Activated CD4-positive, alpha-beta T cell treated with anti-CD3 and anti-CD28 coated beads for 48 hours (primary cell): Measurements from ENCODE around the gene CLEC4G.

Experiments used
- DNase-seq: peaks from one replicate; pipeline ENCODE4 v3.0.0-alpha.2; 2020

The CLEC4G gene

DNA sequence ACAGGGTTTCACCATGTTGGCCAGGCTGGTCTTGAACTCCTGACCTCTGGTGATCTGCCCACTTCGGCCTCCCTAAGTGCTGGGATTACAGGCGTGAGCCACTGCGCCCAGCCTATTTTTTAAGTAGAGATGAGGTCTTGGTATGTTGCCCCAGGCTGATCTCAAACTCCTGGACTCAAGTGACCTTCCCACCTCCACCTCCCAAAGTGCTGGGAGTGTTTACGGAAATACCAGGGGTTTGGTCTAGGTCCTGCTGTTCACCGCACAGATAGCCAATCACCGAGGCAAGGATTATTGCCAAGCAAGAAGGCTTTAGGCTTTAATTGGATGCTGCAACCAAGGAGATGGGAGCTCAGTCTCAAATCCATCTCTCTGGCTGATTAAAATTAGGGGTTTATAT is 11.6 kb downstream of the CLEC4G start:
- no peak for DNase-seq

DNA sequence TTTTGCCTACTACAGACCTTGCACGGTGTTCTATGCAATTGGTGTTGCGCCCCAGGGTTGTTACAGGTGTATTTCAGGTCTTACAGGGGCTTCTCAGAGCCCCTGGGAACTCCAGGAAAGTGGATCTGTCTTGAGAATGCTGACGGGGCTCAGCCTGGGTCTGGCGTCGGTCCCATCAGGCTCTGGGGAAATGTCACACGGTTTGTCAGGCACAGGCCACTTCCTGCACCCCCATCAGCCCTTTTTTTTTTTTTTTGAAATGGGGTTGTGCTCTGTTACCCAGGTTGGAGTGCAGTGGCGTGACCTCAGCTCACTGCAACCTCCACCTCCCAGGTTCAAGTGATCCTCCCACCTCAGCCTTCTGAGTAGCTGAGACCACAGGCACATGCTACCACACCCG is 13.2 kb downstream of the CLEC4G start:
- no peak for DNase-seq

DNA sequence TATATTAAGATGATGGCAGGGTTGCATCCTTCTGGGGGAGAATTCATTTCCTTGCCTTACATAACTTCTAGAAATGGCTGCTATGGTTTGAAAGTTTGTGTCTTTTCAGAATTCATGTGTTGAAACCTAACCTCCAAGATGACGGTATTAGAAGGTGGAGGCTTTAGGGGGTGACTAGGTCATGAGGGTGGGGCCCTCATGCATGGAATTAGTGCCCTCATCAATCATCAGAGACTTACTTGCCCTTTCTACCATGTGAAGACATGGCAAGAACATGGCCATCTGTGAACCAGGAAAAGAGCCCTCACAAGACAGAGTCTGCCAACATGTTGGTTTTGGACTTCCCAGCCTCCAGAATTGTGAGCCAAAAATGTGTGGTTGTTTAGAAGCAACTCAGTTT is 15.1 kb downstream of the CLEC4G start:
- no peak for DNase-seq

DNA sequence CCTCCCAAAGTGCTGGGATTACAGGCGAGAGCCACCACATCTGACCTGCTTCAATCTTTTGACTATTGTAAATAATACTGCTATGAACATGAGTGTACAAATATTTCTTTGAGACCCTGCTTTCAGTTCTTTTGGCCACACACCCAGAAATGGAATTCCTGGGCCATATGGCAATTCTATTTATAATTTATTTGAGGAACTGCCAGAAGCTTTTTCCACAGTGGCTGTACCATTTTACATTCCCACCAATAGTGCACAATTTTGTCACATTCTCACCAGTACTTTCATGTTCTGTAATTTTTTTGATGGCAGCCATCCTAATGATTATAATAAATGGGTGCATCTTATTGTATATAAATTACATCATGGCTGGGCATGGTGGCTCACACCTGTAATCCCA is 16.2 kb downstream of the CLEC4G start:
- no peak for DNase-seq

DNA sequence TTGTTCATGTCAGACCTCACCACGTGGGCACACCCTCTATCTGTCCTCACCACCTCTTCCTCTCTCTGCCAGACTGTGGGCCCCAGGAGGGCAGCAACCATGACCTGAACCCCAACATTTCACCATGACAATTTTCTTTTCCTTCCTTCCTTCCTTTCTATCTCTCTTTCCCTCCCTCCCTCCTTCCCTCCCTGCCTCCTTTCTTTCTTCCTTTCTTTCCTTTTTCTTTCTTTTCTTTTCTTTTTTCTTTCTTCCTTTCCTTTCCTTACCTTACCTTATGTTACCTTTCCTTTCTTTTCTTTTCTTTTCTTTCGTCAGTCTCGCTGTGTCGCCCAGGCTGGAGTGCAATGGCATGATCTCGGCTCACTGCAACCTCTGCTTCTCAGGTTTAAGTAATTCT is 21.3 kb downstream of the CLEC4G start:
- no peak for DNase-seq

DNA sequence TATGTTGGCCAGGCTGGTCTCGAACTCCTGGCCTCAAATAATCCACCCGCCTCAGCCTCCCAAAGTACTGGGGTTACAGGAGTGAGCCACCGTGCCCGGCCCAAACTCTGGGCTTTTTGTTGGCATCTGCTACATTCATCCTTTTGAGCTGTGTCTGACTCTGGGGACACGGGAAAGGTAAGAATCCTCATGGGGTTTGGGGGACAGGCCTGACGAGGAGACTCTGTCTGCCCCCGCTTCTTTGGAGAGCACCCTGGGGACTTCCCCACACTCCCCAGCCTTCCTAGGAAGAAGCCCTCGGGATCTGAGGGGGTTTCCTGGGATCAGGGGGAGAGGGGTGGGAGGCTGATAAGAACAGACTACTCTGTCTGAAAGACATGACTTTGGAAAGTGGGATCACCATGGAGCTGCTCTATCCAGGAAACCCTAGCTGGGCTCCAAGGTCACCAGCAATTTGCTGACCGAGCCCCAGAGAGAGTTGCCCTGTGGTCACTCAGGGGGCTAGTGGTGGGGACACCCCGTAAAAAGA is 21.9 kb downstream of the CLEC4G start:
- DNase-seq = no peak

DNA sequence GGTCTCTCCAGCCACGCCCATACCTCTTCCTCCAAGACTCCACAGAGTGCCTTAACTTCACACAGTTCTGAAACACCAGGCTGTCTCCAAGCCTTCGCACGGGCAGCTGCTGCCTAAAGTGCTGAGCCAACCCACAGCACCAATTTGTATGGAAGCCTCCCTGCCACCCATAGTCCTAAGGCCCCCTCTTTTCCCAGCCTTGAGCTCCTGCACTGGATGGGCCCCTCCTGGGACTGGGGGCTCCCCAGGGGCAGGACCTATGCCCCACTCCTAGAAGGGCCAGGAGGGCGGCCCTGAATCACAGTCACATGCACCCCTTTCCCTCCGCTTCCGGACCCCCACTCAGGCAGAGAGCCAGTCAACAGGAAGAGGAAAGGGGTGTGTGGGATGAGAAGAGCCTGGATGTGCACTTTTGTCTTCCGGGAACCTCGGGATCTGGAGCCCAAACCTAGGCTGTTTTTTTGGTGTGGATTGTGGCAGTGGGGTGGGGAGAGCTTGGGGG is 24.9 kb downstream of the CLEC4G start:
- DNase-seq = no peak

DNA sequence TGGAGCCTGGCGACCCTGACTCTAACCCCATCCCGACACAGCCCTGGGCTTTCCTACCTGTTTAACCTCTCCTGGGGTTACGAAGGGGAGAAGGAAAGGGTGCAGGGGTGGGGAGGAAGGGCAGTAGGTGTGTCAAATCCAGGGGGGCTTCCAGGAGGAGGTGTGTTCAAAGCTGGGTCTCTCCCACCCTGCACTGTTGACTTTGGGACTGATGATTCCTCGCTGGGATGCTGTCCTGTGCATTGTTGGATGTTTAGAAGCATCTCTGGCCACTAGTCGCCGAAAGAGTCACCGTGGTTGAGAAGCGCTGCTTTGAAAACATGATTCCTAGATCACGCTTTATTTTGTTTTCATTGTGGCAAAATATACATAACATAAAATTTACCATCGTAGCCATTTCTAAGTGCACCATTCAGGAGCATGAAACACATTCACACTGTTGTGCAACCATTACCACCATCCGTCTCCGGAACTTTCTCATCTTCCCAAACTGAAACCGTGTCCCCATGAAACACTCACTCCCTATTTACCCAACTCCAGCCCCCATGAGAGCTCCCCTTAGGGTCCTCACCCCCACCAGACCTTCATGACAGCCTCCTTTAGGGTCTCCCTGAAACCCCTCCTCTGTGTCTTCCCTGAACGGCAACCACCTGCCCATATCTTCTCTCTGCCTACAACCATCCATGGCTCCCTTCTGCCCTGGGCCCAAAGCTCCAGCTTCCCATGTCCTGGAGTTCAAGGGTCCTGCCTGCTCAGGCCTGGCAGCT is 25.5 kb downstream of the CLEC4G start:
- DNase-seq = no peak

DNA sequence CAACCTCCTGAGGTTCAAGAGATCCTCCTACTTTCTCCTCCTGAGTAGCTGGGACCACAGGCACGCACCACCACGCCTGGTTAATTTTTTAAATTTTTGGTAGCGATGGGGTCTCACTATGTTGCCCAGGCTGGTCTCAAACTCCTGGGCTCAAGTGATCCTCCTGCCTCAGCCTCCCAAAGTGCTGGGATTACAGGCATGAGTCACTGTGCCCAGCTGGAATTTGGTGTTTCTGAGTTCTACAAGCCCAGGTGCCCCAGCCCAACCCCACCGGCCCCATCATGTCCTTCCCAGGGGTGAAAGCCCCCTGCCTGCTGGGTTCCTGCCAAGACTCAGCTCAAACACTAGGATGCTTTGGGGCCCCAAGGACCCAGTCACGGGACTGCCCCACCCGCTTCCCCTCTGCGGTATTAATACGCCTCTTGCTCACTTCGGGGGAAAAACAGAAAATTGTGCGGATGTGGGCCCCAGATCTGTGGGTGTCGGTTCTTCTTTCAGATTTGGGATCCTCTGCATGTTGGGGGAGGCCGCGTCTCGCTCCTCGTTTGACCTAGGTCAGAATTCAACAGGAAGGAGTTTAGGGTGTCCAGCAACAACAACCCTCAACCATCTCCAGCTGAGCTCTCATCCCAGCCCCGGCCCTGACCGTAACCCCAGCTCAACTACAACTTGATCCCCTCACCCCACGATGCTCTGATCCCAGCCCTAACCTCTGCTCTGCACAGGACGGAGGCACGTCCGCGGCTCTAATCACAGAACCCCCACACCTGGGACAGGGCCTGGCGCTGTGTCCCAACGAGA is 26.3 kb downstream of the CLEC4G start:
- DNase-seq = peak; percentile 86

DNA sequence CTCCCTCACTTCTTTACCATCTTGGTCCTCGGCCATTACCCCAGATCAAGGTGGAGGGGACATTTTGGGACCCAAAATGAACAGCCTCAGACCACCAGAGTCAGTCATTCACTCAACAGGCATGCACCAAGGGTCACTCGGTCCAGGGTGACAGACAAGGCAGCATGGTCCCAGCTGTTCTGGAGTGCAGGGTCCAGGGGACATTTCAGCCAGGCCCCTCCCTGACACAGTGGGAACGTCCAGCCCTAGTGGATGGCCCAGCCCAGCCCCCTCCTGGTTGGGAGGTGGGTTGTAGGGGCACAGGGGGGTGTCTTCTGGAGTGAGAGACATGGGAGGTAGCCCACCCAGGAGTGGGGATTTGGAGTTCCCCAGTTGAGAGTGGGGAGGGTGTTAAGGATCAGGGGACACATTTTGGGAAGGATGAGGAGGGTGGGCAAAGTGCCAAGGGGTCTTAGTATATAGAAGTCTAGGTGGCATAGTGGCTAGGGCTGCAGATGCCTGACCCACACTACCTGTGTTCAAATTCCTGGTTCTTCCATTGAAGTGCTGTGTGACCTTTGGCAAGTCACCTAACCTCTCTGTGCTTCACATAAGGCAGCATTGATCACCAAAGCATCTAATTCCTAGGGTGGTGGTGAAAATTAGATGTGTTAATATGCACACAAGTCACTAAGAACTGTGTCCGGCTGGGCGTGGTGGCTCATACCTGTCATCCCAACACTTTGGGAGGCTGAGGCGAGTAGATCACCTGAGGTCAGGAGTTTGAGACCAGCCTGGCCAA is 27.4 kb downstream of the CLEC4G start:
- DNase-seq = no peak

DNA sequence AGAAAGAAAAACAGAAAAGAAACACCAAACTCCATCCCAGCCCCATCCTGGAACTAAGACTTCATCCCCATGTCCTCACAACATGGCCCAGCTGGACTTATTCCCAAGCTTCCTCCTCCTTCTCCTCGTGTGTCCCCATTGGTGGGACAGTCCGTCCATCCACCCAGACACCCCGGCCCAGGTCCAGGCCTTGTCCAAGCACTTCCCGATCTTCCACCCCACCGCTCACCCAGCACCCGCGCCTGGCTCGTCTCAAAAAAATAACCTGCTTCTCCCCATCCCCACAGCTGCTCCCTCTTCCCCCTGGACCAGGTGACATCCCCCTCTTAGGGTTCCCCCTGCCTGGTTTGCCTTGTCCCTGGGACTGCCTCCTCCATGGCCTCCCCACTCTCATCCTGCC is 28.6 kb downstream of the CLEC4G start:
- DNase-seq = no peak

DNA sequence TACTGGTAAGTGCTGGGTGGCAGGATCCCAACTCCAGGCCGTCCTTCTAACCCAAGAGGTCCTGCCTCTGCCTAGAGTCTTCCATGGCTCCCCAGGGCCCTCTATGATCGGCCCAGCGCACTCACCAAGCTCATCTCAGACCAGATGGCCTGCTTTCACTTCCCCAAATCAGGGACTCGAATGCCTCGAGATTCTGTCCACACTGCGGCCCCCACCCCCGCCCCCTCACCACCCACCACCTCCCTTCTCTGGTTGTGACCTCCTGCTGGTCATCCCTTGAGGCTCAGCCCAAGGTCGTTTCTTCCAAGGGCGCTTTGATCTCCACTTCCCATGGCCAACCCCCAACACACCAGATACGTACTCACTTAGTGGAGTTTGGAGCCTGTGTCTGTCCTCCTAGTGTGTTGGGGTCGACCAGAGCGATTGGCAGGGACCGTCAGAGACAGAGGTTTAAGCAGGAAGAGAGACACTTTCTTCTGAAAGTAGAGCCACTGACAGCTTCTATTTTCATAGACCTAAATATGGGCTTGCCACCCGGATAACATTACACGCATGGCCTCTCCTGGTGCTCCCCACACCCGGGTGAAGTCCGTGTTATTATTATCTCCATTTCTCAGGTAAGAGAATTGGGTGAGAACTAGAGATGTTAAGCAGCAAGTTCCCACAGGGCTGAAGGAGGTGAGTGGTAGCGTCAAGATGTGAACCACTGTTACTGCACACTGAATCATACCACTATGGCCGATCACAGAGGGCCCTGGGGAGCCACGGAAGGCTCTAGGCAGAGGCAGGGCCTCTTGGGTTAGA is 30.1 kb downstream of the CLEC4G start, which contains the start of gene FCER2:
FCER2 (minus strand) TSS at position 478 of the 804 bp plus-strand sequence. CDS start 2,371 bp downstream, outside the sequence.
- DNase-seq = no peak

DNA sequence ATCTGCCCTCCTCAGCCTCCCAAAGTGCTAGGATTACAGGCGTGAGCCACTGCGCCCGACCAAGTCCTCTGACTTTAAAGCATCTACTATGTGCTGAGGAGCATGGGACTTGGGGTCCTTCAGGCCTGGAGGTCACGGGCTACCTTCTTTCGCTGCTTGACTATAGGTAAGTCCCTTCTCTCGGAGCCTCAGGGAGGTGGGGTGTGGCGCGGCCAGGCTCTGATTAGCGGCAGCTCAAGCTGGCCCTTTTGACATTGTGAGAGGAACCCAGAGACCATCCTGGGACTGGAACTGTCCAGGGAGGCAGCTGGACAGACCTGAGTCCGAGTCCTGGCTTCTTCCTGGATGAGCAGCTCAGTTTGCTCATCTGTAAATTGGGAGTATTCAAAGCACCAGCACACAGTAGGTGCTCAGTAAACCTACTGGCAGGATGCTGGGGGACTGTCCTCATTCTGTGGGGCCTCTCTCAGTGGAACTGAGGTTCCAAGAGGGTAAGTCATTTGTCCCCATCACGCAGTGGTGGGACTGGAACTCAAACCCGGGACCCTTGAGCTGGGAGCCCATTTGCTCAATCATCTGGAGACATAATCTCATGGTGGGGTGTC is 30.8 kb downstream of the CLEC4G start:
- DNase-seq = no peak

DNA sequence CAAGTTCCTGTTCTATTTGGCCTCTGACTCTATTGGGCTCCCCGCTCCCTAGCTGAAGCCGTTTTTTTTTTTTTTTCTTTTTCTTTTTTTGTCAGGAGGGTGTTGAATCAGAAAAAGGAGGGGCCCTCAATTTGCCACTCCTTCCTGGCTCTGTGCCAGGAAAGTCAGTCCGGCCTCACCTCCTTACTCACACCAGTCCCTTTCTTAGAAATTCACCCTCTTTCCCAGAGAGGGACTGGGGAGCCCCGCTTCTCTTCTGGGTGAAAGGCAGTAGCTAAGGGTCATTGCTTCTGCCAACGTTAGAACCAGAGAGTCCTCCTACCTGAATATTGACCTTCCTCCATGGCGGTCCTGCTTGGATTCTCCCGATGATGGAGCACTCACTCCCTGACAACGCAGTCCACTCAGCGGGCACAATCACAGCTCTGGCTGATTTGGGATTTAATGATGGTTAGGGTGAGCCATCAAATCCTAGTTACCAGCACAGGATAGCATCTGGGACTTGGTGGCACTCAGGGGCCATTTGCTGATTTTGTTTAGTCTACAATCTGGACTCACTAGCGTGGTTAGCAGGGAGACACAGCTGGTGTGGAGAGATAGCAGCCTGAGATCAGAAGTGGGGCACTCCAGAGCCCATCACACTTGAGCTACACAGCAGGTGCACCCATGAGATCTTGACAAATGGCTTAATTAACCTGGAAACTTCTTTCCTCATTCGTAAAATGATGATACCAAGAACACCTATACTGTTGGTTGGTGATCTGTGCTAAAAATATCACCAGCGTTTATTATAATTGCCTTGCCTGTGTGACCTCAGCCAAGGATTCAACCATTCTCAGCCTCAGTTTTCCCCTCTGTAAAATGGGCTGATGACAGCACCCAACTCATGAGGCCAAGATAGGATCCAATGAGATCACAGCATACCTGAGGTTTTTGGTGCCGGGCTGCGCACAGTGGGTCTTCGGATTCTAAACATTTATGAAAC is 32.2 kb downstream of the CLEC4G start:
- peak; percentile 75 for DNase-seq

DNA sequence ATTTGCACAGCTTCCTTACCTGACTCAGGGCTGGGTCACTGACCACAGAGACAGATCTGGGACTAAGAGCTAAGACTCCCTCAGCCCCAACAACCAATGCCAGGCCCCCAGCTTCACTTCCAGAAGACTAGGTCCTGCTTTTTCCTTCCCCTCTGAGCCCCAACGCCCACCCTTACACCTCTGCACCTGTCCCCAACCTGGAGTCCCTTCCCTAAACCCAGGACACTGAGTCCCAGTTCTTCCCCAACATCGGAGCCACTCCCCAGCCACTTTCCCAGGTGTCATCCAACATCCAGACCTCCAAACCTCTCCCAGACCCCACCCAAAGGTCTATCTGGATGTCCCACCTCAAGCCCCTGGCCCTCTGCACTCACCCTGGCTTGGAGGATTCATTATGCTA is 32.9 kb downstream of the CLEC4G start:
- no peak for DNase-seq

DNA sequence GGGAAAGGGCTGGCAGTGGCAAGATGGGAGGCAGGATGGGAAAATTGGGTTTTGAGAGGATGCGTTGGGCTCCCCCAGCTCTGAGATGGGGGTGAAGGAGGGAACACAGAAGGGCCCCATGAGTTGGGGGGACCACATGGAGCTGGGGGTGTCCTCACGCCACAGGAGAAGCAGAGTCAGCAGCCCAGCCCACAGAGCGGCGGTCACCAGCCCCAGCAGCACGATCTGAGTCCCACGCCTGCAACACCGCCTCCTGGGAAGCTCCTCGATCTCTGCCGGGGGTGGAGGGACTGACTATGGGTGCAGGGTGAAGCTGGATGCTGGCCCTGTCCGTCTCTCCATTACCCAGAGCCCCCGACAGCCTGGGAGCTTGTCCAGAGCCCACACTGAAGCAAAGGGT is 33.3 kb downstream of the CLEC4G start:
- no peak for DNase-seq

DNA sequence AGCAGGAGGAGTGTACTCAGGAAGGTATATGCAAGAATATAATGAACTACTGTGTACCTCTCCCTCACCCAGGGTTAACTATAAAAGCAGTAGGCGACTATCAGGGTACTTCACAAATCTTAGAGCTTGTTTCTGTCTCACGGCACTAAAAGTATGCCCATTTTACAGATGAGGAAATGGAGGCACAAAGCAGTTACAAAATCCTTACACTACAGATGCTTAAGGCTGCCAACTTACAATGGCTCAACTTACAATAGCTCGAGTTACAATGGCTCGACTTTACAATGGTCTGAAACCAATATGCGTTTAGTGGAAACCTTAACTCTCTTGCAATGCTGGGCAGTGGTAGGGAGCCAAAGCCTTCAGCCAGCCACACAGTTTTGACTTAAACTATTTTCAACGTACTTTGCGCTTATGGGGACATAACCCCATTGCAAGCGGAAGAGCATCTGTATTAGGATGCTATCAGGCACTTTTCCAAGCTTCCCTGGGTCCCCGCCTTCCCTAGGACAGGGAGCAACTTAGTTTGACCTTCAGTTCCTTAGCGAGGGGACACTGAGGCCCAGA is 34.1 kb downstream of the CLEC4G start:
- DNase-seq = no peak

DNA sequence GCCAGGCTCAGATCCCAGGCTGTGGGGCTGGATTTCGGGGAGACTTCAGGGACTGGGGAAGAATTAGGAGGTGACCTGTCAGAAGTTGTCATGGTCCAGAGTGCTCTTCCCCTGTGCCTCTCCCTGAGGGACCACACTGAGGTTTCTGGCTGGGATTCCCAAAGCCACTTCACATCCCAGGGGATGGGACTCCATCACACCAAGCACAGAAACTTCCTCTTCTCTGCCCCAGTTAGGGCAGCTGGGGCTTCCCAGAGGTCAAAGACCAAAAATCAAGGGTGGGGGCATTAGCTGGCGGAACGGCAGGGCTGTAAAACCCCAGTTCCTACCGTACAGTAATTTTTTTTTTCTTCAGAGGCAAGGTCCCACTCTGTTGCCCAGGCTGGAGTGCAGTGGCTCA is 37.4 kb downstream of the CLEC4G start:
- no peak for DNase-seq

DNA sequence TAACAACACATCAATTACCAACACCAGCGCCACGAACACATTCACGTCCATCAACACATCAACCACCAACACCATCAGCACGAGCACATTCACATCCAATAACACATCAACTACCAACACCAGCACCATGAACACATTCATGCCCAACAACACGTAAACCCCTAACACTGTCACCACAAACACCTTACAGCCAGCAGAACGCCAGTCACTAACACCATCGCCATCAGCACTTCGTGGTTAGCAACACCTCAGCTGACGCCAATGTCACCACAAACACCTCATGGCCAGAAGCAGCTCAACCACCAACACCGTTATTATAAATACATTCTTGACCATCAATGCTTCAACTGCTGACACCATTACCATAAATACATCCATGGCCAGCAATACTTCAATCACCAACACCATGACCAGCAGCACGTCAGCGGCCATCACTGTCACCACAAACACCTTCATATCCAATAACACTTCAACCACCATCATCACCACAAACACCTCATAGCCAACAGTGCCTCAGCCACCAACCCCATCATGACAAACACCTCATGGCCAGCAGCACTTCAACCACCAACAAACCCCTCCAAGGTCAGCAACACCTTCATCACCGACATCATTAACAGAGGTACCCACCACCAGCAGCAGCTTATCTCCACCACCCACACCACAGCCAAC is 39.4 kb downstream of the CLEC4G start:
- peak; percentile 38 for DNase-seq
